Breast epithelium (tissue), 3 donors: ENCODE measurements around the gene NET1.

Source experiments
- CTCF ChIP-seq, 3 donors: fragments of 450-650 bp; IDR thresholded peaks; one replicate each; pipeline ENCODE4 v1.5.1; 2016 to 2017; ENCODE audit warnings: antibody characterized with exemption in 3 of 3, mild to moderate bottlenecking in 3 of 3, moderate library complexity in 3 of 3
- POLR2A ChIP-seq: fragments of 450-650 bp; IDR thresholded peaks from one replicate; pipeline ENCODE4 v1.6.1; 2016; ENCODE audit warnings: antibody characterized with exemption, mild to moderate bottlenecking, moderate library complexity
- POLR2AphosphoS5 ChIP-seq, 3 donors: sonication (generic); formaldehyde crosslinking; IDR thresholded peaks; one replicate each; pipeline ENCODE4 v1.6.1; 2017; ENCODE audit warnings: antibody characterized with exemption in 3 of 3

GRCh38 chr10:5477948-5478693 lies 65.8 kb downstream of the NET1 start:
- TF ChIP-seq CTCF (IDR thresholded peaks at IDR 0.05) = no peak
- no peak for TF ChIP-seq POLR2AphosphoS5 (IDR thresholded peaks at IDR 0.05)
- TF ChIP-seq POLR2A = no peak
